Liver (tissue), 9 donors: ENCODE data around the gene TMEM200A. TPM values are rescaled to one million over a fixed set of nuclear protein-coding genes. Genes with fewer than 3 reads are reported as not detected.

Source experiments
- DNase-seq: peaks from one replicate; pipeline ENCODE4 v3.0.0-alpha.2; 2017; ENCODE audit warnings: low spot score
- H3K27ac ChIP-seq, 2 donors: one replicate each; pipeline ENCODE4 v1.7.0; 2013; ENCODE audit warnings: inconsistent platforms in 2 of 2, low read length in 2 of 2, control low read depth in 1 of 2, low read depth in 1 of 2, mild to moderate bottlenecking in 1 of 2
- H3K27me3 ChIP-seq, 4 donors: one replicate each; pipeline versions ENCODE4 v1.6.1 to v1.7.0; 2013; ENCODE audit warnings: low read length in 3 of 4, inconsistent platforms in 1 of 4, mild to moderate bottlenecking in 1 of 4, moderate library complexity in 1 of 4; ENCODE audit not compliant: control insufficient read depth in 4 of 4, insufficient read depth in 4 of 4
- H3K36me3 ChIP-seq, 4 donors: one replicate each; pipeline versions ENCODE4 v1.6.1 to v1.7.0; 2013; ENCODE audit warnings: low read length in 3 of 4, mild to moderate bottlenecking in 3 of 4, low read depth in 1 of 4, moderate library complexity in 1 of 4; ENCODE audit not compliant: control insufficient read depth in 4 of 4, insufficient read depth in 3 of 4
- H3K4me1 ChIP-seq, 4 donors: one replicate each; pipeline versions ENCODE4 v1.6.1 to v1.7.0; 2013; ENCODE audit warnings: low read length in 3 of 4, mild to moderate bottlenecking in 3 of 4, moderate library complexity in 1 of 4; ENCODE audit not compliant: control insufficient read depth in 4 of 4, insufficient read depth in 4 of 4
- H3K4me3 ChIP-seq, 3 donors: one replicate each; pipeline versions ENCODE4 v1.6.1 to v1.7.0; 2013; ENCODE audit warnings: low read length in 3 of 3, control low read depth in 1 of 3, low read depth in 1 of 3, mild to moderate bottlenecking in 1 of 3
- H3K9ac ChIP-seq, 2 donors: one replicate each; pipeline ENCODE4 v1.7.0; 2013; ENCODE audit warnings: low read length in 2 of 2, mild to moderate bottlenecking in 2 of 2, moderate library complexity in 2 of 2, control low read depth in 1 of 2, low read depth in 1 of 2
- H3K9me3 ChIP-seq, 4 donors: one replicate each; pipeline versions ENCODE4 v1.6.1 to v1.7.0; 2013; ENCODE audit warnings: low read length in 3 of 4; ENCODE audit not compliant: control insufficient read depth in 4 of 4
- ATF3 ChIP-seq: IDR thresholded peaks from 2 replicates; pipeline ENCODE4 v1.6.1; 2016; ENCODE audit warnings: antibody characterized with exemption
- CTCF ChIP-seq: fragments of 150-350 bp; IDR thresholded peaks from 2 replicates; pipeline ENCODE4 v1.5.1; 2017; ENCODE audit warnings: improper control_type of control experiment, low read depth, low read length; ENCODE audit not compliant: missing input control
- EGR1 ChIP-seq, 2 donors: IDR thresholded peaks; 2 replicates each; pipeline ENCODE4 v1.6.1; 2016 to 2018; ENCODE audit warnings: antibody characterized with exemption in 2 of 2, low read depth in 2 of 2
- FOXA1 ChIP-seq: IDR thresholded peaks from 2 replicates; pipeline ENCODE4 v1.6.1; 2016; ENCODE audit warnings: antibody characterized with exemption
- FOXA2 ChIP-seq: IDR thresholded peaks from 2 replicates; pipeline ENCODE4 v1.6.1; 2016; ENCODE audit warnings: antibody characterized with exemption
- GABPA ChIP-seq, 2 donors: IDR thresholded peaks in 1 of 2; conservative IDR thresholded peaks in 1 of 2; 2 replicates each; pipeline ENCODE4 v1.6.1; 2016; ENCODE audit warnings: antibody characterized with exemption in 2 of 2, mild to moderate bottlenecking in 1 of 2, moderate library complexity in 1 of 2
- HNF4A ChIP-seq, 2 donors: conservative IDR thresholded peaks; 2 replicates each; pipeline ENCODE4 v1.6.1; 2016; ENCODE audit warnings: antibody characterized with exemption in 2 of 2, mild to moderate bottlenecking in 2 of 2
- HNF4G ChIP-seq: IDR thresholded peaks from 2 replicates; pipeline ENCODE4 v1.6.1; 2016; ENCODE audit warnings: antibody characterized with exemption
- JUND ChIP-seq, 2 donors: IDR thresholded peaks; 2 replicates each; pipeline ENCODE4 v1.6.1; 2016; ENCODE audit warnings: antibody characterized with exemption in 2 of 2
- MAX ChIP-seq: IDR thresholded peaks from 2 replicates; pipeline ENCODE4 v1.6.1; 2016; ENCODE audit warnings: antibody characterized with exemption
- NR2F2 ChIP-seq: IDR thresholded peaks from 2 replicates; pipeline ENCODE4 v1.6.1; 2016; ENCODE audit warnings: antibody characterized with exemption
- RAD21 ChIP-seq, 2 donors: IDR thresholded peaks; 2 replicates each; pipeline ENCODE4 v1.6.1; 2016; ENCODE audit warnings: antibody characterized with exemption in 2 of 2, mild to moderate bottlenecking in 2 of 2
- REST ChIP-seq: IDR thresholded peaks from 2 replicates; pipeline ENCODE4 v1.6.1; 2016; ENCODE audit warnings: antibody characterized with exemption, mild to moderate bottlenecking
- RXRA ChIP-seq, 2 donors: IDR thresholded peaks; 2 replicates each; pipeline ENCODE4 v1.6.1; 2017 to 2018; ENCODE audit warnings: antibody characterized with exemption in 2 of 2, mild to moderate bottlenecking in 1 of 2
- SP1 ChIP-seq: IDR thresholded peaks from 2 replicates; pipeline ENCODE4 v1.6.1; 2018; ENCODE audit warnings: antibody characterized with exemption, mild to moderate bottlenecking
- TAF1 ChIP-seq: conservative IDR thresholded peaks from 2 replicates; pipeline ENCODE4 v1.6.1; 2016; ENCODE audit warnings: antibody characterized with exemption, mild to moderate bottlenecking
- YY1 ChIP-seq: IDR thresholded peaks from 2 replicates; pipeline ENCODE4 v1.6.1; 2016; ENCODE audit warnings: antibody characterized with exemption, mild to moderate bottlenecking
- ZBTB33 ChIP-seq: IDR thresholded peaks from 2 replicates; pipeline ENCODE4 v1.6.1; 2016; ENCODE audit warnings: antibody characterized with exemption
- WGBS: extraction: QIAGEN DNeasy Blood & Tissue Kit; methylation state at CpG from one replicate; pipeline ENCODE4 v1.1.7; 2013; 5-methylcytosine and 5-hydroxymethylcytosine counted together
- polyA plus RNA-seq, 2 donors: library from polyadenylated mRNA; stranded (reverse) in 1 of 2; unstranded in 1 of 2; fragments of 200-250 nt in 1 of 2; fragments of >200 nt in 1 of 2; fragmentation: Nextera tagmentation in 1 of 2; extraction: Ambion mirVana in 1 of 2; gene quantifications; one replicate each; pipeline versions ENCODE4 v1.2.1 to v1.2.3, GENCODE V29; 2013 to 2015
- total RNA-seq, 2 donors: library from RNA; depleted of rRNA; stranded (reverse); fragments of >200 nt; gene quantifications; one replicate each; pipeline ENCODE4 v1.2.3, GENCODE V29; 2014
- donor health status: healthy.
- donor health status: healthy.
- donor health status: healthy.
- donor health status: healthy.
- donor health status: healthy.

The TMEM200A gene
- total and polyA plus RNA-seq, 4 donors: 0.08 to 0.33 (median 0.09) TPM

GRCh38 chr6:130434174-130434873, 68.5 kb downstream of the TMEM200A start:
- DNase-seq: no peak
- 94% methylated on average over 3 of the region's 3 CpGs for WGBS
- no peaks in the 10 kb centered on the region for H3K9me3 ChIP-seq
- TF ChIP-seq HNF4A (conservative IDR thresholded peaks at IDR 0.05) (no peak), GABPA (IDR thresholded peaks at IDR 0.05 in 1 of 2, conservative IDR thresholded peaks at IDR 0.05 in 1 of 2) (no peak), MAX (no peak), REST (no peak), JUND (IDR thresholded peaks at IDR 0.05) (no peak), ATF3 (no peak), EGR1 (IDR thresholded peaks at IDR 0.05; ENCODE audit: low read depth in 2 of 2) (no peak), FOXA1 (no peak), NR2F2 (no peak), ZBTB33 (no peak), RXRA (IDR thresholded peaks at IDR 0.05) (no peak), SP1 (no peak), HNF4G (no peak), YY1 (no peak), FOXA2 (no peak), TAF1 (no peak), CTCF (no peak), RAD21 (IDR thresholded peaks at IDR 0.05) (no peak)
- no peak overlapping the region for H3K4me3 ChIP-seq
- no peak overlapping the region for H3K27ac ChIP-seq
- H3K4me1 ChIP-seq: no peaks in the 10 kb centered on the region
- H3K36me3 ChIP-seq: no peaks in the 10 kb centered on the region
- no peaks in the 10 kb centered on the region for H3K27me3 ChIP-seq
- H3K9ac ChIP-seq: no peak overlapping the region
